ENCODE results near the gene C15orf62.

C15orf62 gene, protein sequence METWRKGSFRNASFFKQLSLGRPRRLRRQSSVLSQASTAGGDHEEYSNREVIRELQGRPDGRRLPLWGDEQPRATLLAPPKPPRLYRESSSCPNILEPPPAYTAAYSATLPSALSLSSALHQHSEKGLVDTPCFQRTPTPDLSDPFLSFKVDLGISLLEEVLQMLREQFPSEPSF

DNA sequence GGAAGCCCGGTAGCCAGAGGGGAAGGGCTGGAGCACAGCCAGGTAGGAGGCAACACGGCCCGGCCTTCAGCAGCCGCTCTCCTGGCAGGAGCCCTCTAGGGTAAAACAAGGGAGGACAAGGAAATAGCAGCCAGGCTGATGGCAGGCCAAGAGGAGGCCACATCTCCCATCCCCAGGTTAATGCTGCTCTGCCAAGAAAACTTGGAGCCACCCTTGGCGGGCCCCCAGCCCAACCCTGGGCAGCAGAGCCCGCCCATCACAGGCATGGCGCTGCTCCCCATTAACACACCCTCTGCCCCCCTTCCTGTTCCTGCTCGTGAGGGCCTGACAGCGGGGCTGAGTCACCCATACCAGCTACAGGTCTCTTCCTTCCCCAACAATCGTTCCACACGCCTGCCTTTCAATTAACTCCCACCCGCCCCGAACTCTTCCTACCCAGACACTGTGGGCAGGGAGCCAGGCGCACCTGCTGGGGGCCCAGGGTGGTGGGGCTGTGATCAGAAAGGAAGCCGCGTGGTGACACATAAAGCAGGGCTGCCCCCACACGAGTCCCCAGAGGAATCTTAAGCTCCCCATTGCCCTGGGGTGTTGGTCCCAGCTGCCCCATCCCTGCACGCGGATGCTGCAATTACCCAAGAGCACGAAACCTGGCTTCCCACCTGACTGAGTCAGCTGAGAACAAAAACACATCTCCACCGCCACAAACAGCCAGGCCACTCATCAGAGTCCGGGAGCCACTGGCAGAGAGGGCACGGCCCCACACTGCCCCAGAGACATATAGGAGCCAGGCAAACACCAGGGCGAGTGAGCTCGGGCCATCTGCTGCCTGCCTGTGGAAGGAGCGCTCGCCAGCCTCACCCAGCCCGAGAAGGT lies at the start of gene C15orf62:
C15orf62 (plus strand) TSS at position 707 of the 873 bp plus-strand sequence. CDS start 516 bp downstream, outside the sequence.
- DNase-seq (ENCODE audit: low read depth, low spot score): no peak

DNA sequence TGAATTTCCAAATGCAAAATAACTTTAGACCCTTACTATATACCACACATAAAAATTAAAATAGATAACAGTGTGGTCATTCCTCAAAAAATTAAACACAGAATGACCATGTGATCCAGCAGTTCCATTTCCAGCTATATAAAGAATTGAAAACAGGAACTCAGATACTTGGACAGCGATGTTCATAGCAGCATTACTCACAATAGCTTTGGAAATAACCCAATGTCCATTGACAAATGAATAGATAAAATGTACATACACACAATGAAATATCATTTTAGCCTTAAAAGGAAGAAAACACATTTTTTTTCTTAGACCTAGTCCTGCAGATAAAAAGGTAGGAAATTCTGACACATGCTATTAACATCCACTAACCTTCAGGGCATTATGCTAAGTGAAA lies 48.1 kb upstream of the C15orf62 start:
- DNase-seq (ENCODE audit: low read depth, low spot score): no peak

DNA sequence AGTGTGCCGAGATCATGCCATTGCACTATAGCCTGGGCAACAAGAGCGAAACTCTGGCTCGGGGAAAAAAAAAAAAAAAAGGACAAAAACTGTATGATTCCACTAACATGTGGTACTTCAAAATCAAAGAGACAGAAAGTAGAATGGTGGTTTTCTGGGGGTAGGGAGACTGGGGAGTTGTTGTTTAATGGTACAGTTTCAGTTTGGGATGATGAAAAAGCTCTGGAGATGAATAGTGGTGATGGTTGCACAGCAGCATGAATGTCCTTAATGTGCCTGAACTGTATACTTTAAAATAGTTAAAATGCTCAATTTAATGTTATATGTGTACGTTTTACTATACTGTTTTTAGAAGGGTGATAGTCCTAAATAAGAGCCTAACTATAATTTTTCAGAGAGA lies 47.4 kb upstream of the C15orf62 start:
- DNase-seq (ENCODE audit: low read depth, low spot score): no peak

DNA sequence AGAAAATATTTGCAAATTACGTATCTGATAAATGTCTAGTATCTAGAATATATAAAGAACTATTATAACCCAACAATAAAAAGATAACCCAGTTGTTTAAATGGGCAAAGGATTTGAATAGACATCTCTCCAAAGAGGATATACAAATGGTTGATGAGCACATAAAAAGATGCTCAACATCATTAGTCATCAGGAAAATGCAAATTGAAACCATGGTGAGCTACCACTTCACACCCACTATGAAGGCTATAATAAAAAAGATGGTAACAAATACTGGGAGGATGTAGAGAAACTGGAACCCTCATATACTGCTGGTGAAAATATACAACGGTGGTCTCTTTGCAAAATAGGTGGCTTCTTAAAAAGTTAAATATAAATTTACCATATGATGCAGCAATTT lies 46.8 kb upstream of the C15orf62 start:
- no peak for DNase-seq (ENCODE audit: low read depth, low spot score)

DNA sequence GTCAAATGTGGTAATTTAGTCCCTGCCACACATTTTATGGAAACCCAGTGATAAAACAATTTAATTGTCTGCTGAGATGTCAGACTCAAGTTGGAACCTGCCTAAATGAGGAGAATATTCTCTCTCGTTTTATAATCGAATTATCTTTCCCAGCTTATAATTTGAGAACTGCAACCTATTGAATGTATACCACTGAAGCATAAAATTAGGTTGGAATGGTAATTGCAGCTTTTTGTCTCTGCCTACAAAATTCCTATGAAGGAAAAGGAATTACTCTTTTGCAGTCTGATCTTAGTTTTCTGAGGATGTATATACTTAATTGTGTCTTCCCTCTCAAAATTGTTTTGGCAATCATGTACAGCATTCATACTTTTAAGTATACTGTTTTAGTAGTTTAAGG lies 45.9 kb upstream of the C15orf62 start:
- DNase-seq (ENCODE audit: low read depth, low spot score): no peak

GRCh38 chr15:40731034-40731433 lies 38.7 kb upstream of the C15orf62 start:
- DNase-seq (ENCODE audit: low read depth, low spot score): no peak

- no peak for DNase-seq (ENCODE audit: low read depth, low spot score)
Measured at GRCh38 chr15:40736575-40736974, 33.2 kb upstream of the C15orf62 start.

DNA sequence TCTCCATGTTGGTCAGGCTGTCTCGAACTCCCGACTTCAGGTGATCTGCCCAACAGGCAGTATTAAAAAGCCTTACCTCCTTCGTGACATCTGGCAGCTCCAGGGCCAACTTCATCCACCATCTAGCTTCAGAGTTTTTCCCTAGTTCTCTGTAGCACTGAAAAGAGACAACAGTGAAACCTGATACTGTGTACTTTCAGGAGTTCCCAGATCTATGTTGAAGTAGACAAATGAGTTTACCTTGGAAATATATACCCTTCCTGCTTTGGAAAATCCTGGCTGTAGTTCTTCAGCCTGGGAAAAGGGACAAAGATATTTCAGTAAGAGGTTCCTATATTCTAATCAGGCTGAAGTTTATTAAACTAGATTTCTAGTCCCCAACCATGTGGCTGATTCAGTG lies 32.7 kb upstream of the C15orf62 start:
- DNase-seq (ENCODE audit: low read depth, low spot score): no peak

DNA sequence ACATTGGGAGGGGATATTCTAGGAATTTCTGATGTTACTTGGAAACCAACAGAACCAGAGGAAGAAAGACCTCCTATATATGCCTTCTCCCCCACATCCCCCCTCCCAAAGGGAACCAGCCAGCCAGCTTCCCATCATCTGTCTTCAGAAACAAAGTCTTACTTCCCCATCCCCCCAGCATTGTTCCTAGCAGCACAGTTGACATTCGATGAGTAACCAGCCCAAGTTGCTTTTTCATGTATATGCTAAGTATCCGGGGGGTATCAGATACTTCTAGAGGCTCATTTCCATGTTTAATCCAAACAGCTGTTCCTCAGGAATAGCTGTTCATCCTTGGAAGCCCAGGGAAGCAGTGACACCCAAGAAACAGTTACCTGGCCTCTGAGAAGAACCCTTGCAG lies 30.7 kb upstream of the C15orf62 start:
- DNase-seq (ENCODE audit: low read depth, low spot score): no peak

DNA sequence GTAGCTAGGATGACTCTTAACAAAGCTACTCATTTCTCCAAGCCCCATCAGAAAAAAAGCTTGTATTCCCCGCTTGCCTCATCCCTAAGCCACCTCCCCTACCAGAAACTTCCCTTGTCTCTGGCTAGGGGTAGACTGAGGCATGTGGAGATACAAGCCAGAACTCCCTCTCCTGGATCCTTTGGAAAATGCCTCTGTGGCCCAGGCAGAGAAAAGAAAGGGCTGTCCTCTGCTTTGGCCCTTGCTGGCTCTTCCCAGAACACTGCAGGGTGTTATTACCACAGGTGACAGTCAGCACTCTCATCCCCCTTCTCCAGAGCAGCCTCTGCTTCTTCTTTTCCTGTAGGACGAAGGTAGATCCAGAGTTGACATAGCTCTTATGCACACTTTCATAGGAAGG lies 29.9 kb upstream of the C15orf62 start:
- no peak for DNase-seq (ENCODE audit: low read depth, low spot score)

- no peak for DNase-seq (ENCODE audit: low read depth, low spot score)
Measured at GRCh38 chr15:40743485-40743901, 26.3 kb upstream of the C15orf62 start.

GRCh38 chr15:40743921-40744814 lies 25.6 kb upstream of the C15orf62 start:
- no peak for DNase-seq (ENCODE audit: low read depth, low spot score)

- no peak for DNase-seq (ENCODE audit: low read depth, low spot score)
Measured at GRCh38 chr15:40744815-40745152, 25.0 kb upstream of the C15orf62 start.

DNA sequence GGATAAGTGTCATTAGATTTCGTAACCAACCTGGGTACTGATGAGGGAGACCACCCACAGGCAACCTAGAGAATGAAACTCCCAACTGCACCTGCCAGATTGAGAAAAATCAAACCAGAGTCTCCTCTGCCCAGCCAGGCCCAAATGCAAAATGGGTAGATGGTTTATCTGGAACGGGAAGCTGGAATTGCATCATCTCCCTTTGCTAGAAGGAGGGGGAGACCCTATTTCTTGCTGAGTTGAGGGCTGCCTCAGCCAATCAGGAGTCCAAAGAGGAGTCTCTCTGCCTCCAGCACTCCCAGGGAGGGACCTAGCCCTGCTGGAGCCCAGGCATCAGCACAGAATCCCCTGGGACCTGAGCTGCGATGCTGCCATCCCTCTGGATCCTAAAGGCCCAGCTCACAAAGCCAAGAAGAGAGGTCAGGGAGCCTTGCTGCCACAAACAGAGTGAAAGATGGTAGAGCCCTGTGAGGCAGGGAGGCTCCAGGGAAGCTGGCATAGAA lies 22.8 kb upstream of the C15orf62 start:
- no peak for DNase-seq (ENCODE audit: low read depth, low spot score)

- no peak for DNase-seq (ENCODE audit: low read depth, low spot score)
Measured at GRCh38 chr15:40747685-40748631, 21.8 kb upstream of the C15orf62 start.

- DNase-seq (ENCODE audit: low read depth, low spot score): no peak
Measured at GRCh38 chr15:40749151-40749630, 20.6 kb upstream of the C15orf62 start.

DNA sequence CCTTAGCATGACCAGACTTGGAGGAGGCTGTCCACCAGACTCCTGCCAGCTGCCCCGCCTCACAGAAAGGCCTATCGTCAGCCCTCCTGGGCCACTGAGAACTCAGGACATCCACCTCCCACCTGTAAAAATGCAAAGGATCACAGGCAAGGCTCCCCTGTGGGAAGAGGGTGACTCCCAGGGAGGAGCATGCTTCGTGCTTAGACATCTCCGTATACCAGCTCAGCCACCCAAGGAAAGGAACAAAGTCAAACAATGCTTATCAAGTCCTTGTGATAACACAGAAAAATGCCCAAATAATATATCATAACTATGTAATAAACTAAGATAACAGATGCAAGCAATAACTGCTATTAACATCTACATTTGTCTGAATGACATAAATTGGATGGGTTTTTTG lies 18.9 kb upstream of the C15orf62 start:
- no peak for DNase-seq (ENCODE audit: low read depth, low spot score)

DNA sequence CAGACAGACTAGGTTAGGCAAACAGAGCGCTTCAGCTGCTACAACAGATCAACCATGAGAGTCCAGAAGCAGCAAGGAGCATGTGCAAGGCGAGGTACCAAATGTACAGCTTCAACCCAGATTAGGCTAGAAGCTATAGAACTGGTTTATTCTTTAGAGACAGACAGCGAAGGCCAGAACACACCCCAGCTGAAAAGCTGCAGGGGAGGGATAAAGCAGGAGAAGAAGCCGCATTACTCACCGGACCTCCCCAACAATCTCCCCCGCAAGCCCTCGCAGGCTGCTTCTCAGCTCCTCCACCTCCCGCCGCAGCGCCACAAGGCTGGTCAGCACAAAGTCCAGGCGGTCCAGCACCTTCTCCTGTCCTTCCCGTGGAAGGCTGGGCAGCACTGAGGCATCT lies 18.0 kb upstream of the C15orf62 start:
- no peak for DNase-seq (ENCODE audit: low read depth, low spot score)

GRCh38 chr15:40754574-40754882 lies 15.3 kb upstream of the C15orf62 start:
- DNase-seq (ENCODE audit: low read depth, low spot score): no peak

- peak; percentile 88 for DNase-seq (ENCODE audit: low read depth, low spot score)
Measured at GRCh38 chr15:40754883-40755811, 14.6 kb upstream of the C15orf62 start, which contains the start of gene RMDN3. TSS of gene RMDN3 (minus strand) at chr15:40755254. CDS start at chr15:40754783, 471 bp downstream.

Measured in smooth muscle cell of the brain vasculature (primary cell).